HG03095 (cell line): ENCODE data around the gene OTX1.

Source experiments
- ATAC-seq: cut with Tn5 transposase; IDR thresholded peaks from one replicate; pipeline ENCODE4 v1.9.1; 2021; ENCODE audit warnings: moderate library complexity; ENCODE audit not compliant: unreplicated experiment

Gene OTX1

DNA sequence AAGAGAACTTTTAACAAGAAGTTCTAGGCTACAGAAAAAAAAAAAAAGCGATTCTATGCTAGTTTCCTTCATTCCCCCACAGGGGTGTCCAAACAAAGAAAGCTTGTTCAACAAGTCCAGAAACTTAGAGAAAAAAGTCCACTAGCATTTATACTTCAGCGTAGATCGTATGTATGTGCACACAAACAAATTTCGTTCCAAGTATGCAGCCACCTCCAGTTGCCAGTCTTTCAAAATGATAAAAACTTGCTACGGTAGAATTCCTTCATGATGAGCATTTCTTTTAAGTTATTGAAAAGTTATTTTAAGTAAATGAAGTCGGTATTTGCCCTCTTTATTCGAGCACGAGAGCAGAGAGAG is 3.7 kb upstream of the OTX1 start:
- no peak for ATAC-seq

GRCh38 chr2:63047321-63048279 is 3.0 kb upstream of the OTX1 start:
- ATAC-seq, result no peak

GRCh38 chr2:63048367-63049171 is 2.1 kb upstream of the OTX1 start:
- ATAC-seq, result no peak

GRCh38 chr2:63049211-63049969 is 1.2 kb upstream of the OTX1 start:
- ATAC-seq, result no peak

- ATAC-seq, result no peak
These were observed 678 bp upstream of the OTX1 start for GRCh38 chr2:63049970-63050333.

DNA sequence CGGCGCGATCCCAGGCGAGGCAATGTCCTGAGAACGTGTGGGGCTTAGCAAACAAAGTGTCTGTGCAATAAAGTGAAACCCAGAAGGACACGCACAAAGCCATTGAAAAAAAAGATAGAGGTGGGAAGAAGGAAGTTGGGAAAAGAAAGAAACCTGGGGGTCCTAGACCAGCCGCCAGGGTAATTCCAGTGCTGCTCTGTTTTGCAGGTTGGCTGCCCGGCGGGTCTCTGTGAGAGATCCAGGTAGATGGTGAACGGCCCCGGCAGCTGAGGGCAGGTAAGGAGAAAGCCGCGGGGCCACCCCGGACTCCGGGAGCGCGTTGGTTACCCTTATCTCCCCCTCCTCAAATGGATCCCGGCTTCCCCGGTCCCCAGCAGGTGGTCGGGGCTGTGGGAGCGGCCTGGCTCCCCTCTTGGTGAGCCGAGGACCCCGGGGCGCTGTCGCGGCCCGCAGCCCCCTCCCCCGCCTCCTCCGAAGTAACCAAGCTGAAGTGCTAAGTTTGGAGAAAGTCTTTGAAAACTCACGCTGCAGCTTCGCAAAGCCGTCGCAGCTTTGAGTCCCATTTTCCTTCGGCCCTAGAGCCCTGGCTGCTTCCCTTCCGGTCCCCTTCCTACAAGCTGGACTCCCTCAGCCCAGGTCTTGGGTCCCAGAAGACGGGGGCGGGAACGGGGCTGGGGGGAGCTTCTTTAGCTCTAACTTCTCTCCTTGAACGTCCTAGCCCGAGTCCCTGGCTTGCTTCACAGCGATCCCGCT is 588 bp downstream of the OTX1 start:
- no peak for ATAC-seq

- ATAC-seq, result no peak
These were observed 1.2 kb downstream of the OTX1 start for GRCh38 chr2:63051795-63052333.

DNA sequence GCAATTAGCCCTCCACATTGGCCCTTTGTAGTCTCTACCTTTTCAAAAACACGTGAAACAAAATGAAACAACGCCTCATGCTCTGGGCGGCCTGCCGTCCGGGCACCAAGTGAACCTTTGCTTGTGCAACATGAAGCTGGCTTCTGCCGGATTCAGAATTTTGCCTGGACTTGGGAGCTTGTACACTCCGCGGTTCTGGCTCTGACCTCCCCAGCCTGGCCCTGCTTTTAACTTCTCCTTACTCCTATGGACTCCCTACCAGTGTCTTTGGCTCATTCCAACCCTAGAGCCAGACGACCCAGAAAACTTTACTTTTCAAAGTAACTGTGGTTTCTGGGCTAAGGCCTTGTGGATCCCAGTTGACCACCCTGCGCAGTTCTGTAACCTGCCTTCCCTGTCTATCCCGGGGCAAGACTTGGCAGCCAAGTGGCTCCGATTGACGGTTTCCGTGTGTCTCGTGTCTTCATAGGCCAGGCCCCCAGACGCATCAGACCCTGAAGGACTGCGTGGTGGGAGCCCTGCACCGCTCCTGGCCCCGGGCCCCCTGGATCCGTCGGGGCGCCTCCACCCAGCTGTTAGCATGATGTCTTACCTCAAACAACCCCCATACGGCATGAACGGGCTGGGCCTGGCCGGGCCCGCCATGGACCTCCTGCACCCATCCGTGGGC is 1.9 kb downstream of the OTX1 start:
- no peak for ATAC-seq

DNA sequence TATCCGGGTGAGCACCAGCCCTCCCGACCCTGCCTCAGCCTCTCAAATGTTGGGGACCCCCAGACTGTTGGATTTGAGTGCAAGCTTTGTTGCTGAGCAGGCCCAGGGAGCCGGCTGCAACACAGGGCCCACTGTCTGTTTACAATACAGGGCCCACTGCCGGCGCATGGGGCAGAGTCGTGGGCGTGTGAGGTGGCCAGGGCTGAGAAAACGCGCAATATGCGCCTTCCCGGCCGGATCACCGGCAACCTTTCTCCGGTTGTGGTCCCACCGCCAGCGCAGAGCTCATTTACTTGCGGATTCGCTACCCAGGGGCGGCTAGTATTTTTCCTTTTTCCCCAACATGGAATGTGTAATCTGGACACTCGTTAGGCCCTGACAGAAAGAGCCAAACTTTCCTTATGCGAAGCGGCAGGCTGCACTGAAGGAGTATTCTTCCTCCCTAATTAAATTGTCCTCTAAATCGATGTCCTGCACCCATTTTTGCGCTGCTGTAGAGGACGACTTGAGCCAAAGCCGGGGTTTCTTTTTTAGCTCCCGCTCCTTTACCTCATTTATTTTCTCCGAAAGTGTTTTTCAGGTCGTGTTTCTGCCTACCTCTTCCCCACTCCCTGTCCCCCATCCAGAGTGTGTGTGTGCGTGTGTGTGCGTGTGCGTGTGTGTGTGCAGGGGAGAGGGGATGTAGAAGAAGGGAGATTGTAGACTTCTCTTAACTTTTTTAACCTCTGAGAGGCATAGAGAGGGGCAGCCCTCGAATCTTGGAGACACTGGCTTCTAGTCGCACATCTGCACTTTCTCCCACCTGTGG is 2.7 kb downstream of the OTX1 start:
- no peak for ATAC-seq

DNA sequence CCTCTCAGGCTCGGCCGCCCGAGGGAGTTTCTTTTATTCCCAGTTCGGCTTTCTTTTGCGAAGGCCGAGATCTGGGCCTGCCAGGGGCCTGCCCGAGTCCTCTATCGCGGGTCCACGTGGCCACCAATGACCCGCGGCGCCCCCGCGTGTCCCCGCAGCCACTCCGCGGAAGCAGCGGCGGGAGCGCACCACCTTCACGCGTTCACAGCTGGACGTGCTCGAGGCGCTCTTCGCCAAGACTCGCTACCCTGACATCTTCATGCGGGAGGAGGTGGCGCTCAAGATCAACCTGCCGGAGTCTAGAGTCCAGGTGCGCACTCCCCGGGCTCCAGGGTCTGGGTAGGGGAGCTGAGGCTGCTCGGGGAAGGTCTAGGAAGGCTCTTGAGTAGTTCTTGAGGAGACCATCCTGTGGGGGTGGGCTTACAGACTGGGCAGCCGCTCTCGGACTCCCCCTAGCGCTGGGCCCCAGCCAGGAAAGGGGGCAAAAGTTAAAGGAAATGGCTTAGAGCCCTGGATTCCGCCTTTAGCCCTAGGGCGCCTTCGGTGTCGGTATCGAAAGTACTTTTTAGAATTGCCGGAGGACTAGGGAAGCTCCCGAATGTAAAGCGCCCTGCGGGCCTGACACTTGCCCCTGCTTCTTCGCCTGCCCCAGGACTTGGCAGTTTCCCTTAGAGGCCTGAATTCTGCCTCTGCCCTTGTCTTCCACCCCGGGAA is 3.4 kb downstream of the OTX1 start:
- ATAC-seq, result no peak

- no peak for ATAC-seq
These were observed 4.2 kb downstream of the OTX1 start for GRCh38 chr2:63054841-63055225.

DNA sequence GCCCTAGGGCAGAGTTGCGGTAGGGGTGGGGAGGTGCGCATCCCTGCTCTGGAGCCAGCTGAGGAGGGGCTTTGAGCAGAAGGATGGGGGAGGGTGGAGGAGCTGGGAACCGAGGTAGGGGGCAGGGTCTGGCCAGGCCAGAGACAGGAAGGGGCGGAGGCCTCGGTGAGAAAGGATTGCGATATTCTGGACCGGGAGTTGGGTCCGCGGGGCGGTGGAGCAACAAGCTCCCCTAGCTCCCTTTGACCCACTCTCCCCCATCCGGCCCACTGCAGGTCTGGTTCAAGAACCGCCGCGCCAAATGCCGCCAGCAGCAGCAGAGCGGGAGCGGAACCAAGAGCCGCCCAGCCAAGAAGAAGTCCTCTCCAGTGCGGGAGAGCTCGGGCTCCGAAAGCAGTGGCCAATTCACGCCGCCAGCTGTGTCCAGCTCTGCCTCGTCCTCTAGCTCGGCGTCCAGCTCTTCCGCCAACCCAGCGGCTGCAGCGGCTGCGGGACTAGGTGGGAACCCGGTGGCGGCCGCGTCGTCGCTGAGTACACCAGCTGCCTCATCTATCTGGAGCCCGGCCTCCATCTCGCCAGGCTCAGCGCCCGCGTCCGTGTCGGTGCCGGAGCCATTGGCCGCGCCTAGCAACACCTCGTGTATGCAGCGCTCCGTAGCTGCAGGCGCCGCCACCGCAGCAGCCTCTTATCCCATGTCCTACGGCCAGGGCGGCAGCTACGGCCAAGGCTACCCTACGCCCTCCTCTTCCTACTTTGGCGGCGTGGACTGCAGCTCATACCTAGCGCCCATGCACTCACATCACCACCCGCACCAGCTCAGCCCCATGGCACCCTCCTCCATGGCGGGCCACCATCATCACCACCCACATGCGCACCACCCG is 4.8 kb downstream of the OTX1 start:
- ATAC-seq, result no peak

- ATAC-seq, result no peak
These were observed 5.7 kb downstream of the OTX1 start for GRCh38 chr2:63056107-63057050.

GRCh38 chr2:63057249-63058143 is 6.9 kb downstream of the OTX1 start:
- no peak for ATAC-seq

DNA sequence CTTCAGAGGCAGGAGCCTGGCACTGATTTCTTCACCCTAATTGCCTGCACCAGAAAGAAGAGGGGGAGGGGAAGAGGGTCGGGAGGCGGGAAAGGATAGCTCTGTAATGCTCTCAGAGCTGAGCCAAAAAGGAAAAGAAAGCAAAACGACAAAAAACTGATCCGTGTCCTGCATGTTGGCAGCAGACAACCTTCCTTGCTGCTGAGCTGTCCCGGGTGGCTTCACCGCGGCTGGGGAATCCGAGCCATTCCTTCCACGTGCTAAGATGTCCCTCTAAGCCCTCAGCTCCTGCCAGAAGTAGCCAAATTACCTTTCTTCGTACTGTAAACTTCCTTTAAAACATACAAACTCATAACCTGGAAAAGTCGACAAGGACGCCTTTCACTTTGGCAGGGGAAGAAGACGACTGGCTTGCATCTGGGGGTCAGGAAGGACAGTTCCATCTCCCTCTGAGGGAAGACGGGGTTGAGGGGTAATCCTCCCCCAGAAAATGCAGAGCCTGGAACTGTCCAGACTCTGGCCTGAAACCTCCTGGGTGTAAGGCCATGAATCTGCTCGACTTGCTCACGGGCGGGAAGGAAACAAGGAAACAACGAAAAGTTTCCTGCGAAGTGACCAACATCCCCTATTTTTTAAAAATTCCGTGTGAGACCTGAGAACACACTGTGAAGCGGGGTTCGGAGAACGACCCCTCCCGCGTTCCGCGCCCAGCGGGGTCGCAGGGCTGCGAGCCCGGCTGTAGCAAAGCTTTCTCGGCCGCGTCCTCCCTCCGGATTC is 7.7 kb downstream of the OTX1 start:
- ATAC-seq, result no peak
